COLO668 (cell line): ENCODE results near the gene NDUFAF3.

Experiments
- DNase-seq: peaks from one replicate; lab custom pipeline; 2025; ENCODE audit not compliant: unreplicated experiment; lab: John Stamatoyannopoulos, UW

The NDUFAF3 gene

GRCh38 chr3:49017971-49018706 is 3.8 kb upstream of the NDUFAF3 start, which contains the start of gene DALRD3:
TSS of gene DALRD3 (minus strand) at chr3:49018580. CDS start at chr3:49018564, 16 bp downstream.
- DNase-seq, result peak; percentile 71

- no peak for DNase-seq
Measured at GRCh38 chr3:49018707-49019006, 3.3 kb upstream of the NDUFAF3 start.

GRCh38 chr3:49019941-49020329 is 2.0 kb upstream of the NDUFAF3 start:
- peak; percentile 39 for DNase-seq

- DNase-seq, result peak; percentile 55
Measured at GRCh38 chr3:49020330-49021212, 1.4 kb upstream of the NDUFAF3 start.

- DNase-seq, result peak; percentile 98
Measured at GRCh38 chr3:49021213-49021812, 608 bp upstream of the NDUFAF3 start.

- peak; percentile 11 for DNase-seq
Measured at GRCh38 chr3:49022688-49023171, 809 bp downstream of the NDUFAF3 start.

- DNase-seq, result no peak
Measured at GRCh38 chr3:49023775-49024174, 1.9 kb downstream of the NDUFAF3 start.

- no peak for DNase-seq
Measured at GRCh38 chr3:49024449-49024848, 2.5 kb downstream of the NDUFAF3 start.

GRCh38 chr3:49025005-49025792 is 3.3 kb downstream of the NDUFAF3 start:
- no peak for DNase-seq

- no peak for DNase-seq
Measured at GRCh38 chr3:49025793-49026520, 4.0 kb downstream of the NDUFAF3 start.

GRCh38 chr3:49026536-49026935 is 4.6 kb downstream of the NDUFAF3 start:
- DNase-seq, result no peak

- DNase-seq, result no peak
Measured at GRCh38 chr3:49027634-49028033, 5.7 kb downstream of the NDUFAF3 start.

- no peak for DNase-seq
Measured at GRCh38 chr3:49028298-49028672, 6.4 kb downstream of the NDUFAF3 start.

GRCh38 chr3:49028673-49029562 is 7.0 kb downstream of the NDUFAF3 start, which contains the start of gene IMPDH2:
TSS of gene IMPDH2 (minus strand) at chr3:49029398. CDS start at chr3:49029350, 48 bp downstream.
- peak; percentile 91 for DNase-seq

- no peak for DNase-seq
Measured at GRCh38 chr3:49029563-49029884, 7.6 kb downstream of the NDUFAF3 start.

- no peak for DNase-seq
Measured at GRCh38 chr3:49030321-49030720, 8.4 kb downstream of the NDUFAF3 start.

- no peak for DNase-seq
Measured at GRCh38 chr3:49032646-49033304, 10.9 kb downstream of the NDUFAF3 start.

GRCh38 chr3:49034650-49035049 is 12.7 kb downstream of the NDUFAF3 start:
- DNase-seq, result no peak

GRCh38 chr3:49035281-49035680 is 13.4 kb downstream of the NDUFAF3 start:
- DNase-seq, result no peak
